D721Med (cell line): ENCODE data around the gene SERPINH1.

ENCODE experiments used
- DNase-seq: peaks from one replicate; pipeline ENCODE4 v3.0.0; 2011; ENCODE audit warnings: low spot score; ENCODE audit not compliant: insufficient read length
- FAIRE-seq: peaks from 2 replicates; lab custom pipeline; 2011; peaks lifted over from hg19 to GRCh38; lab: Jason Lieb, UNC
- TF ChIP-seq, protein P1 (sequence below): IDR thresholded peaks from 2 replicates; pipeline ENCODE4 v1.5.1; 2012; ENCODE audit warnings: mild to moderate bottlenecking, control low read depth; ENCODE audit not compliant: insufficient read depth; ENCODE audit errors: missing control alignments

SERPINH1 gene

GRCh38 chr11:75562836-75563484 lies 907 bp downstream of the SERPINH1 start:
- FAIRE-seq: no peak
- no peak for DNase-seq
- TF ChIP-seq, protein P1, sequence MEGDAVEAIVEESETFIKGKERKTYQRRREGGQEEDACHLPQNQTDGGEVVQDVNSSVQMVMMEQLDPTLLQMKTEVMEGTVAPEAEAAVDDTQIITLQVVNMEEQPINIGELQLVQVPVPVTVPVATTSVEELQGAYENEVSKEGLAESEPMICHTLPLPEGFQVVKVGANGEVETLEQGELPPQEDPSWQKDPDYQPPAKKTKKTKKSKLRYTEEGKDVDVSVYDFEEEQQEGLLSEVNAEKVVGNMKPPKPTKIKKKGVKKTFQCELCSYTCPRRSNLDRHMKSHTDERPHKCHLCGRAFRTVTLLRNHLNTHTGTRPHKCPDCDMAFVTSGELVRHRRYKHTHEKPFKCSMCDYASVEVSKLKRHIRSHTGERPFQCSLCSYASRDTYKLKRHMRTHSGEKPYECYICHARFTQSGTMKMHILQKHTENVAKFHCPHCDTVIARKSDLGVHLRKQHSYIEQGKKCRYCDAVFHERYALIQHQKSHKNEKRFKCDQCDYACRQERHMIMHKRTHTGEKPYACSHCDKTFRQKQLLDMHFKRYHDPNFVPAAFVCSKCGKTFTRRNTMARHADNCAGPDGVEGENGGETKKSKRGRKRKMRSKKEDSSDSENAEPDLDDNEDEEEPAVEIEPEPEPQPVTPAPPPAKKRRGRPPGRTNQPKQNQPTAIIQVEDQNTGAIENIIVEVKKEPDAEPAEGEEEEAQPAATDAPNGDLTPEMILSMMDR: no peak

DNA sequence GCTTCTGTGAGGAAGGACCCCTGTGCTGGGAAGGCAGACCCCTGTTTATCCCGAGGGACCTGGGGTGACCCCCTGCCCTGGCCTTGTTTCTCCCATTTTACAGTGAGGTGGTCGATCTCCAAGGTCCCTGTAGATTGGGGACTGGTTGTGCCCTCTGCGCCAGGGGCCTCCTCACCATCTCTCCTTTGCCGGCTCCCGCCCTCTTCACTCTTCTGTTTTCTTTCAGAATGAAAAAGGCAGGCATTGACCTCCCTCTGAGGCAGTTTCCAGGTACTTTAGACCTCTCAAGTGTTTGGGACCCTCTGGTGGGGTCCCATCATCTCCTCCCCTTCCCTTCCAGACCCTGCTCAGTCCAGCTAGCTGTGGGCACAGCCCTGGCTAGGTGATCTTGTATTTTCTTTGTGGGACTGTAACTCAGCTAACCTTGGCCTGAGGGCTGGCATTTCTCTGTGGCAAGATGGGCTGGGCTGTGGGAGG lies 1.5 kb downstream of the SERPINH1 start:
- no peak for FAIRE-seq
- no peak for DNase-seq
- TF ChIP-seq, protein P1: no peak

DNA sequence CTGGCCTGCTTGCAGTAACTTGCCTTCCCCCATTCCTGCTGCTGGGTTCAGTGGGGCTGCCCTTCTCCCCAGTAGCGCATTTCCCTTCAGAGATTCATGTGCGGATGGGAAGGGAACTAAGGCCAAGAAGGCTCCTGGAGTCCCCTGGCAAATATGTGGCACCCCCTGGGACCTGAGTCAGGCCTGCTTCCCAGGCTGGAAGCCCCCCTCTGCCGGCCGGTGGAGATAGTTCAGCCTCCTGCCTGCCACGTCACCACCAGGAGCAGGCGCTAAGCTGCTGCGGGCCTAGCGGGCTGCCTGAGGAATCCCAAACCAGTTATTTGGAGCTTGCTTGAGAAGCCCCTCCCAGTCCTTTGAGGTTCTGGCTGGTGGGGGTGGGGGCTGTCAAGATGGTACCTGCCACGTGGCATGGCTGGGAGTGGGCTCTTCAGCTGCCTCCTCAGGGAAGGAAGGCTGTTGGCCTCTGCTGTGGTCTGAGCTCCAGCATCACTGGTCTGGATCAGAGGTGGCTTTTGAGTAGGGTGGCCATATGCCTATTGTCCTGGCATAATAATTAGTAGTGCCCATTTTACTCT lies 2.0 kb downstream of the SERPINH1 start:
- TF ChIP-seq, protein P1: no peak
- FAIRE-seq (no peak), DNase-seq (no peak)

GRCh38 chr11:75565221-75565814 lies 3.3 kb downstream of the SERPINH1 start:
- DNase-seq (no peak), FAIRE-seq (no peak)
- TF ChIP-seq, protein P1: no peak

GRCh38 chr11:75565916-75566762 lies 4.1 kb downstream of the SERPINH1 start:
- no peak for FAIRE-seq
- TF ChIP-seq, protein P1: no peak
- DNase-seq: no peak

- TF ChIP-seq, protein P1: no peak
- no peak for FAIRE-seq
Measured at GRCh38 chr11:75566763-75567279, 4.8 kb downstream of the SERPINH1 start.

More at GRCh38 chr11:75566763-75567279, 4.8 kb downstream of the SERPINH1 start:
- no peak for DNase-seq
